ENCODE data around the gene SNX14. TPM values are rescaled to one million over a fixed set of nuclear protein-coding genes. Genes with fewer than 3 reads are reported as not detected.

The SNX14 gene
- total and polyA plus RNA-seq, 2 of the 8 experiments (the other 6 are each of a cell fraction or from before 2014, with no cell fraction given): 11.9 to 24.2 TPM

DNA sequence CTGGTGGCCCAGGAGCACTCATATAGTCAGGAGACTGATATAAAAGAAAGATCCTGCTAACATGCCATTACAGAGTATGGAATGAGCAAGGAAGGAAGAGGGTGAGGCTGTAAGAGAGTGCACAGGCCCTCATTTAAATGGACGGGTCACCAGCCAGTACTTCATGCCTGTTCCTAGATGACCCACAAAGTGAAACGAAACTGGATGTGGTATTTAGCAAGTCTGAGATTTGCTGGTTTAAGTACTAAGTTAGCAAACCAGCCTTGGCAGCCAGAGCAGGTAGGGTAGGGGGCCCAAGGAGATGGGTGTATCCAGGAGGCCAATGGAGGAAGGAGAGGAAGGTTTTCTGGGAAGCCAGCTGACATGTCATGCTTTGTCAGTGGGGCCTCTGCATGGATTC lies 127.9 kb downstream of the SNX14 start:
- H2BK15ac ChIP-seq (ENCODE audit: low read length): no peak overlapping the region
- H2BK12ac ChIP-seq (ENCODE audit: low read depth, low read length): no peak overlapping the region
- no peaks in the 10 kb centered on the region for H4K20me1 ChIP-seq (replicated peaks in 1 of 2; ENCODE audit: control insufficient read depth in 1 of 2, insufficient read depth in 2 of 2, low read length in 2 of 2)
- no peak overlapping the region for H2BK20ac ChIP-seq (ENCODE audit: low read length)
- no peak for TF ChIP-seq SP1 (IDR thresholded peaks at IDR 0.05; ENCODE audit: low read depth, low read length)
- no peak for TF ChIP-seq NRF1 (IDR thresholded peaks at IDR 0.05; ENCODE audit: low read depth, low read length)
- no peak for TF ChIP-seq CEBPB (IDR thresholded peaks at IDR 0.05; ENCODE audit: low read depth, low read length)
- H3K9ac ChIP-seq (replicated peaks in 1 of 4; ENCODE audit: extremely low read depth in 1 of 4, low read depth in 3 of 4, low read length in 3 of 4): no peak overlapping the region
- H3K14ac ChIP-seq (ENCODE audit: insufficient read length): no peak overlapping the region
- no peak overlapping the region for H2AK5ac ChIP-seq (ENCODE audit: low read depth, low read length)
- H3K23ac ChIP-seq (ENCODE audit: insufficient read length): no peak overlapping the region
- DNase-seq (ENCODE audit: low read depth in 1 of 2, low spot score in 2 of 2) (no peak), FAIRE-seq (no peak)
- no peaks in the 10 kb centered on the region for H3K79me2 ChIP-seq (ENCODE audit: control insufficient read depth in 1 of 2, insufficient read depth in 2 of 2, low read length in 2 of 2)
- H4K8ac ChIP-seq (ENCODE audit: extremely low read depth, insufficient read depth, low read length): no peak overlapping the region
- H3K27me3 ChIP-seq (replicated peaks in 1 of 4; ENCODE audit: control insufficient read depth in 3 of 4, extremely low read depth in 1 of 4, insufficient read depth in 3 of 4, low read length in 3 of 4): no peaks in the 10 kb centered on the region
- no peak overlapping the region for H3K27ac ChIP-seq (ENCODE audit: low read depth, low read length)
- H4K91ac ChIP-seq (replicated peaks; ENCODE audit: insufficient read length, low read length): no peak overlapping the region
- H3K79me1 ChIP-seq (ENCODE audit: low read depth, low read length): no peaks in the 10 kb centered on the region
- H4K5ac ChIP-seq (ENCODE audit: insufficient read length, low read depth, low read length): no peak overlapping the region
- no peak overlapping the region for H2AFZ ChIP-seq (ENCODE audit: low read length)
- CTCF ChIA-PET (ENCODE audit: partially characterized antibody): interaction anchor here (1.0 to 10.5 kb wide), 2 partner anchors 16 to 72 kb away, joined by 4 to 99 read pairs; no protein-coding TSS in a partner anchor
- H3K4ac ChIP-seq (replicated peaks; ENCODE audit: insufficient read length, low read depth, low read length): no peak overlapping the region
- H3K4me2 ChIP-seq (ENCODE audit: insufficient read depth in 1 of 2, low read depth in 2 of 2, low read length in 2 of 2): no peak overlapping the region
- no peak overlapping the region for H3K56ac ChIP-seq (replicated peaks; ENCODE audit: insufficient read length, low read depth, low read length)
- H3K9me3 ChIP-seq (ENCODE audit: insufficient read depth in 2 of 2, low read depth in 1 of 2, low read length in 1 of 2): no peaks in the 10 kb centered on the region
- no peak overlapping the region for H2BK120ac ChIP-seq (replicated peaks; ENCODE audit: low read depth, low read length)
- 0 out of 7 replicates have a peak, but pooled peaks cover 0 to under 1% (median 0%) of the 10 kb centered on the region in 4 experiments for H3K4me1 ChIP-seq (replicated peaks in 1 of 4; ENCODE audit: control insufficient read depth in 3 of 4, insufficient read depth in 4 of 4, low read length in 3 of 4)
- no peak overlapping the region for H3K18ac ChIP-seq (ENCODE audit: extremely low read depth, low read length)
- H3K36me3 ChIP-seq (ENCODE audit: control insufficient read depth in 2 of 4, insufficient read depth in 4 of 4, low read length in 3 of 4): no peaks in the 10 kb centered on the region
- H3K23me2 ChIP-seq (ENCODE audit: low read depth, low read length): no peaks in the 10 kb centered on the region
- 81% methylated on average over 2 of the region's 2 CpGs; no CpG with 5 or more reads in 1 of the 2 experiments for WGBS, 2 experiments (ENCODE audit: extremely low coverage in 1 of 2, insufficient coverage in 1 of 2, insufficient read length in 1 of 2, insufficient replicate concordance in 2 of 2, low coverage in 1 of 2, low lambda C conversion rate in 2 of 2, missing lambda C conversion rate in 1 of 2)
- POLR2A ChIA-PET (ENCODE audit: partially characterized antibody): no interaction called here
- no peak overlapping the region for H3K4me3 ChIP-seq (ENCODE audit: extremely low read depth in 1 of 4, insufficient read depth in 2 of 4, low read depth in 3 of 4, low read length in 4 of 4)
- H2BK5ac ChIP-seq (ENCODE audit: low read depth, low read length): no peak overlapping the region

Data from H1 (cell line).